Suprapubic skin (tissue), 4 donors: ENCODE data around the gene REPS2.

ENCODE experiments used
- CTCF ChIP-seq, 2 donors: fragments of 200-600 bp in 1 of 2; fragments of 450-650 bp in 1 of 2; sonication (generic) in 1 of 2; IDR thresholded peaks; one replicate each; pipeline ENCODE4 v1.5.1; 2016 to 2019; ENCODE audit warnings: antibody characterized with exemption in 2 of 2, mild to moderate bottlenecking in 1 of 2, moderate library complexity in 1 of 2
- EP300 ChIP-seq: sonication (generic); formaldehyde crosslinking; IDR thresholded peaks from one replicate; pipeline ENCODE4 v1.6.1; 2017; ENCODE audit warnings: antibody characterized with exemption
- POLR2A ChIP-seq, 2 donors: fragments of 450-650 bp; IDR thresholded peaks; one replicate each; pipeline ENCODE4 v1.6.1; 2017; ENCODE audit warnings: antibody characterized with exemption in 2 of 2, mild to moderate bottlenecking in 2 of 2, moderate library complexity in 2 of 2
- POLR2AphosphoS5 ChIP-seq, 3 donors: sonication (generic); formaldehyde crosslinking; IDR thresholded peaks; one replicate each; pipeline ENCODE4 v1.6.1; 2017; ENCODE audit warnings: antibody characterized with exemption in 3 of 3

- no peak for TF ChIP-seq POLR2AphosphoS5 (IDR thresholded peaks at IDR 0.05)
- TF ChIP-seq POLR2A (IDR thresholded peaks at IDR 0.05), result no peak
- TF ChIP-seq CTCF (IDR thresholded peaks at IDR 0.05), result no peak
- no peak for TF ChIP-seq EP300
These were observed 139.9 kb downstream of the REPS2 start for GRCh38 chrX:17086317-17086716.
